ENCODE measurements around the gene UNC79.

GRCh38 chr14:93728651-93729016 is 297.9 kb downstream of the UNC79 start:
- no peak for TF ChIP-seq KLF10 (tag by site-specific recombination; IDR thresholded peaks at IDR 0.05)
- TF ChIP-seq ZNF423 (tag by site-specific recombination; IDR thresholded peaks at IDR 0.05), result no peak
- TF ChIP-seq ZNF660 (tag by site-specific recombination; IDR thresholded peaks at IDR 0.05), result no peak
- no peak for TF ChIP-seq CTCF (tag by site-specific recombination; IDR thresholded peaks at IDR 0.05)

Data from HEK293 (cell line).